ENCODE measurements around the gene STK32A.

DNA sequence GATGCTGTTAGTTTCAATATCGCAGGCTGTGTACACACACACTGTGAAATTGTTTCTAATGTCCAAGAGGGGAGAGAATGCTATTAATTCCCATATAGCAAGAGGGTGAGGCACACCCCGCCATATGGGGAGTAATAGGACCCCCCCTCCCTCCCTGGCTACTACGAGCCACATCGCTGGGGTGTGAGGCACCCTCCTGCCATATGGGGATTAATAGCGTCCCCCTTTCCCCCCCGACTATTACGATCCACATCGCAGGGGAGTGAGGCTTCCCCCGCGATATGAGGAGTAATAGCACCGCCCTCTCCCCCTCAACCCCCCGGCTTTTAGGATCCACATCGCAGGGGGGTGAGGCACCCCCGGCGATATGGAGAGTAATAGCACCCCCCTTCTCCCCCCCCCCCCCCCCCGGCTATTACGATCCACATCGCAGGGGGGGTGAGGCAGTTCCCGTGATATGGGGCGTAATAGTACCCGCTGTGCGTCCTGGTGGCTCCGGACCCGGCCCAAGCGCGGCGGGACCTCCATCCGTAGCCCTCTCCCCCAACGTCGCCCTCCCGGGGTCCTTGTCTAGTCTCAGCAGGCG is 494 bp upstream of the STK32A start:
- TF ChIP-seq, protein P1, sequence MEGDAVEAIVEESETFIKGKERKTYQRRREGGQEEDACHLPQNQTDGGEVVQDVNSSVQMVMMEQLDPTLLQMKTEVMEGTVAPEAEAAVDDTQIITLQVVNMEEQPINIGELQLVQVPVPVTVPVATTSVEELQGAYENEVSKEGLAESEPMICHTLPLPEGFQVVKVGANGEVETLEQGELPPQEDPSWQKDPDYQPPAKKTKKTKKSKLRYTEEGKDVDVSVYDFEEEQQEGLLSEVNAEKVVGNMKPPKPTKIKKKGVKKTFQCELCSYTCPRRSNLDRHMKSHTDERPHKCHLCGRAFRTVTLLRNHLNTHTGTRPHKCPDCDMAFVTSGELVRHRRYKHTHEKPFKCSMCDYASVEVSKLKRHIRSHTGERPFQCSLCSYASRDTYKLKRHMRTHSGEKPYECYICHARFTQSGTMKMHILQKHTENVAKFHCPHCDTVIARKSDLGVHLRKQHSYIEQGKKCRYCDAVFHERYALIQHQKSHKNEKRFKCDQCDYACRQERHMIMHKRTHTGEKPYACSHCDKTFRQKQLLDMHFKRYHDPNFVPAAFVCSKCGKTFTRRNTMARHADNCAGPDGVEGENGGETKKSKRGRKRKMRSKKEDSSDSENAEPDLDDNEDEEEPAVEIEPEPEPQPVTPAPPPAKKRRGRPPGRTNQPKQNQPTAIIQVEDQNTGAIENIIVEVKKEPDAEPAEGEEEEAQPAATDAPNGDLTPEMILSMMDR (IDR thresholded peaks at IDR 0.05 in 4 of 5, conservative IDR thresholded peaks at IDR 0.05 in 1 of 5) = no peak
- no peak for TF ChIP-seq POLR2A (IDR thresholded peaks at IDR 0.05)
